ENCODE data around the gene ADAMTSL1.

DNA sequence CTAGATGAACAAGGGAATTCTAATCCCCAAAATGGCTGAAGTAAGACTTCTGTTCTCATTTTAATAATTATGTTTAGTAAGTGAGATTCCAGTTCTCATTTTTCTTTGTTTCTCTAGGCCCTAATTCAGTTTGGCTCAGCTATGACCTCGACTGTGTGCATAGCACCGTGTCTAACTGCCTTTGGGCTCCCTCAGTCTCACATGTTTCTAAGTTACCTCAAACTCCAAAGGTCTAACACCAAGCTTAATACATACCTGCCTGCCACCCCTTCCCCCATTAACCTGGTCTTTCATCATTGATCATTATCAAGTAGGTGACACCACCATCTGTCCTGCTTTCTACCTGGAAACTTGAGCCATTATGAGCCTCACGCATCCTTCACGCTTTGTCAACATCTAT lies 285.9 kb downstream of the ADAMTSL1 start:
- TF ChIP-seq, protein P1, sequence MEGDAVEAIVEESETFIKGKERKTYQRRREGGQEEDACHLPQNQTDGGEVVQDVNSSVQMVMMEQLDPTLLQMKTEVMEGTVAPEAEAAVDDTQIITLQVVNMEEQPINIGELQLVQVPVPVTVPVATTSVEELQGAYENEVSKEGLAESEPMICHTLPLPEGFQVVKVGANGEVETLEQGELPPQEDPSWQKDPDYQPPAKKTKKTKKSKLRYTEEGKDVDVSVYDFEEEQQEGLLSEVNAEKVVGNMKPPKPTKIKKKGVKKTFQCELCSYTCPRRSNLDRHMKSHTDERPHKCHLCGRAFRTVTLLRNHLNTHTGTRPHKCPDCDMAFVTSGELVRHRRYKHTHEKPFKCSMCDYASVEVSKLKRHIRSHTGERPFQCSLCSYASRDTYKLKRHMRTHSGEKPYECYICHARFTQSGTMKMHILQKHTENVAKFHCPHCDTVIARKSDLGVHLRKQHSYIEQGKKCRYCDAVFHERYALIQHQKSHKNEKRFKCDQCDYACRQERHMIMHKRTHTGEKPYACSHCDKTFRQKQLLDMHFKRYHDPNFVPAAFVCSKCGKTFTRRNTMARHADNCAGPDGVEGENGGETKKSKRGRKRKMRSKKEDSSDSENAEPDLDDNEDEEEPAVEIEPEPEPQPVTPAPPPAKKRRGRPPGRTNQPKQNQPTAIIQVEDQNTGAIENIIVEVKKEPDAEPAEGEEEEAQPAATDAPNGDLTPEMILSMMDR (IDR thresholded peaks at IDR 0.05), result no peak
- TF ChIP-seq POLR2A (IDR thresholded peaks at IDR 0.05), result no peak
